Neural progenitor cell (in vitro differentiated cells): ENCODE data around the gene CEACAM16. TPM values are rescaled to one million over a fixed set of nuclear protein-coding genes. Genes with fewer than 3 reads are reported as not detected.

Experiments
- DNase-seq: peaks from one replicate; pipeline ENCODE4 v3.0.0-alpha.2; 2016; ENCODE audit warnings: low spot score
- H2AFZ ChIP-seq: fragments of 200-600 bp; sonication (generic); replicated peaks from 2 replicates; pipeline ENCODE4 v1.6.1; 2016; ENCODE audit warnings: antibody characterized with exemption
- H3F3A ChIP-seq: fragments of 200-600 bp; sonication (generic); 2 replicates; pipeline ENCODE4 v1.6.1; 2016; ENCODE audit warnings: antibody characterized with exemption, low read depth
- H3K27ac ChIP-seq: fragments of 200-600 bp; sonication (generic); 2 replicates; pipeline ENCODE4 v1.5.1; 2016; ENCODE audit warnings: mild to moderate bottlenecking
- H3K27me3 ChIP-seq: fragments of 200-600 bp; sonication (generic); 2 replicates; pipeline ENCODE4 v1.6.1; 2016; ENCODE audit warnings: mild to moderate bottlenecking, moderate library complexity
- H3K36me3 ChIP-seq: fragments of 200-600 bp; sonication (generic); 2 replicates; pipeline ENCODE4 v1.5.1; 2016
- H3K4me1 ChIP-seq: fragments of 200-600 bp; sonication (generic); 2 replicates; pipeline ENCODE4 v1.6.1; 2016; ENCODE audit warnings: mixed run types
- H3K4me2 ChIP-seq: fragments of 200-600 bp; sonication (generic); 2 replicates; pipeline ENCODE4 v1.6.1; 2016
- H3K4me3 ChIP-seq: fragments of 200-600 bp; sonication (generic); 2 replicates; pipeline ENCODE4 v1.5.1; 2016
- H3K79me2 ChIP-seq: fragments of 200-600 bp; sonication (generic); 2 replicates; pipeline ENCODE4 v1.6.1; 2016; ENCODE audit warnings: low read depth
- H3K9ac ChIP-seq: fragments of 200-600 bp; sonication (generic); 2 replicates; pipeline ENCODE4 v1.6.1; 2016
- H3K9me3 ChIP-seq: fragments of 200-600 bp; sonication (generic); 2 replicates; pipeline ENCODE4 v1.5.1; 2016; ENCODE audit warnings: low read depth
- H4K20me1 ChIP-seq: fragments of 200-600 bp; sonication (generic); 2 replicates; pipeline ENCODE4 v1.6.1; 2016; ENCODE audit warnings: low read depth
- H3K27ac Mint-ChIP-seq: 3 replicates; pipeline ENCODE4 v1.8.0; 2021; ENCODE audit warnings: mixed read lengths
- H3K27me3 Mint-ChIP-seq: 2 replicates; pipeline ENCODE4 v1.8.0; 2022; ENCODE audit warnings: low read depth, mild to moderate bottlenecking, inconsistent platforms, moderate library complexity, mixed read lengths; ENCODE audit not compliant: insufficient read depth
- H3K36me3 Mint-ChIP-seq: 3 replicates; pipeline ENCODE4 v1.8.0; 2021; ENCODE audit warnings: mixed read lengths
- H3K4me1 Mint-ChIP-seq: 3 replicates; pipeline ENCODE4 v1.8.0; 2021; ENCODE audit warnings: mixed read lengths
- H3K4me3 Mint-ChIP-seq: 3 replicates; pipeline ENCODE4 v1.8.0; 2021; ENCODE audit warnings: mild to moderate bottlenecking, moderate library complexity, mixed read lengths
- H3K9me3 Mint-ChIP-seq: 3 replicates; pipeline ENCODE4 v1.8.0; 2020; ENCODE audit warnings: mixed read lengths
- EZH2 ChIP-seq: fragments of 200-600 bp; sonication (generic); IDR thresholded peaks from 2 replicates; pipeline ENCODE4 v1.6.1; 2017; ENCODE audit warnings: antibody characterized with exemption, mild to moderate bottlenecking, moderate library complexity
- EZH2phosphoT487 ChIP-seq: fragments of 200-600 bp; sonication (generic); IDR thresholded peaks from 2 replicates; pipeline ENCODE4 v1.6.1; 2017; ENCODE audit warnings: antibody characterized with exemption
- total RNA-seq: library from RNA; depleted of rRNA; stranded (reverse); fragments of >200 nt; gene quantifications from 2 replicates; pipeline ENCODE4 v1.2.3, GENCODE V29; 2015; ENCODE audit warnings: low replicate concordance
- TF ChIP-seq, protein P1 (sequence below): fragments of 200-600 bp; sonication (generic); IDR thresholded peaks from 2 replicates; pipeline ENCODE4 v1.5.1; 2017; ENCODE audit warnings: antibody characterized with exemption, mild to moderate bottlenecking

Gene CEACAM16
- total RNA-seq, 1 donor from 2014 or later = not detected

DNA sequence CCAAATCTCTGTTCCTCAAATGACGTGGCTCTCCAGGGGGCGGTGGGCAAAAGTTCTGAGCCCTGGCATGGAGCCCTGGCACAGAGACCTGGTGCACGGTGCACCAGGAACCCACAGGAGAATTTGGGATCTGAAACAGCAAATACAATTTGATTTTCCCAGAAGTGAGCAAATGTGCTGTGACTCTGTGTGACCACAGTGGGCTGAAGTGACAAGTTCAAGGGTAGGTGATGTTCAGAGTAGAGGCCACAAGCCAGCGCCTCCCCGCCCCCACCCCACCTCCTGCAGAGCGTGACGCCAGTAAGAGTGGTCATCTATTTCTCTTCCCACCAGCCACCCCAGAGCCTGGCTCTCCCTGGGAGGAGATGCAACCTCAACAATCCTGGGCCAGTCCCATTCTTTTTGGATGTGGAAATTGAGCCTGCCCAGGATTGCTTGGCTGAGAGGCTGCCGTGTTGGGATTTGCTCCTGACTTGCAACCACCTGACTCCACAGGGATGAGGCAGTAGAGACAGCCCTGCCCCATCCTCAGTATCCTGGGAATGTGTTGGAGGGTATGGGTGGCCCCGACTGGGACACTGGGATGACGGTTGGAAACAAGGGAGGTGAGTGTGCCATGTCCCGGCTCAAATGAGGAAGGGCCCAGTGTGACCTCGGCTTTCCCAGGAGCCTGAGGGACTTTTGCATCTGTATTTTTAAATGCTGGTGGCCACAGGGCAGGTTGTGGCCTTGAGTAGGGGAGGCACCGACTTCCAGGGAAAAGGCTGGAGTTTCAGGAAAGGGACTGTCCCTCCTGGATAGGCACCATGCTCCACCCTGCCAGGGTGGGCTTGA lies 38.5 kb downstream of the CEACAM16 start:
- H3K4me1 Mint-ChIP-seq = peaks cover under 1% of the 10 kb centered on the region

GRCh38 chr19:44738136-44738535 lies 39.2 kb downstream of the CEACAM16 start:
- no peaks in the 10 kb centered on the region for H3K36me3 ChIP-seq
- Mint-ChIP-seq H3K9me3 (no peaks in the 10 kb centered on the region), H3K27me3 (peaks cover 26% of the 10 kb centered on the region), H3K36me3 (no peaks in the 10 kb centered on the region), H3K4me3 (no peak overlapping the region), H3K4me1 (peaks cover 7% of the 10 kb centered on the region), H3K27ac (no peak overlapping the region)
- H3K9ac ChIP-seq = no peak overlapping the region
- H3K9me3 ChIP-seq = no peaks in the 10 kb centered on the region
- DNase-seq = no peak
- H3K4me3 ChIP-seq = no peak overlapping the region
- H3K4me2 ChIP-seq = no peak overlapping the region
- no peak overlapping the region for H2AFZ ChIP-seq
- TF ChIP-seq EZH2phosphoT487 (no peak), EZH2 (no peak)
- TF ChIP-seq, protein P1, sequence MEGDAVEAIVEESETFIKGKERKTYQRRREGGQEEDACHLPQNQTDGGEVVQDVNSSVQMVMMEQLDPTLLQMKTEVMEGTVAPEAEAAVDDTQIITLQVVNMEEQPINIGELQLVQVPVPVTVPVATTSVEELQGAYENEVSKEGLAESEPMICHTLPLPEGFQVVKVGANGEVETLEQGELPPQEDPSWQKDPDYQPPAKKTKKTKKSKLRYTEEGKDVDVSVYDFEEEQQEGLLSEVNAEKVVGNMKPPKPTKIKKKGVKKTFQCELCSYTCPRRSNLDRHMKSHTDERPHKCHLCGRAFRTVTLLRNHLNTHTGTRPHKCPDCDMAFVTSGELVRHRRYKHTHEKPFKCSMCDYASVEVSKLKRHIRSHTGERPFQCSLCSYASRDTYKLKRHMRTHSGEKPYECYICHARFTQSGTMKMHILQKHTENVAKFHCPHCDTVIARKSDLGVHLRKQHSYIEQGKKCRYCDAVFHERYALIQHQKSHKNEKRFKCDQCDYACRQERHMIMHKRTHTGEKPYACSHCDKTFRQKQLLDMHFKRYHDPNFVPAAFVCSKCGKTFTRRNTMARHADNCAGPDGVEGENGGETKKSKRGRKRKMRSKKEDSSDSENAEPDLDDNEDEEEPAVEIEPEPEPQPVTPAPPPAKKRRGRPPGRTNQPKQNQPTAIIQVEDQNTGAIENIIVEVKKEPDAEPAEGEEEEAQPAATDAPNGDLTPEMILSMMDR = no peak
- H3K27me3 ChIP-seq = no peaks in the 10 kb centered on the region
- no peak overlapping the region for H3K27ac ChIP-seq
- no peaks in the 10 kb centered on the region for H3F3A ChIP-seq
- no peaks in the 10 kb centered on the region for H3K79me2 ChIP-seq
- H4K20me1 ChIP-seq = no peaks in the 10 kb centered on the region
- no peaks in the 10 kb centered on the region for H3K4me1 ChIP-seq

More for the DNA sequence above, 38.5 kb downstream of the CEACAM16 start:
- no peak overlapping the region for H3K27ac ChIP-seq
- Mint-ChIP-seq H3K4me3 (no peak overlapping the region), H3K9me3 (no peaks in the 10 kb centered on the region), H3K27ac (no peak overlapping the region), H3K36me3 (no peaks in the 10 kb centered on the region), H3K27me3 (peaks cover 23% of the 10 kb centered on the region)
- no peaks in the 10 kb centered on the region for H3K79me2 ChIP-seq
- H3K9me3 ChIP-seq = no peaks in the 10 kb centered on the region
- DNase-seq = no peak
- H3K4me3 ChIP-seq = no peak overlapping the region
- H3K27me3 ChIP-seq = no peaks in the 10 kb centered on the region
- H3K36me3 ChIP-seq = no peaks in the 10 kb centered on the region
- no peaks in the 10 kb centered on the region for H3K4me1 ChIP-seq
- TF ChIP-seq EZH2phosphoT487 = no peak
- TF ChIP-seq, protein P1 = no peak
- TF ChIP-seq EZH2 = no peak
- no peaks in the 10 kb centered on the region for H4K20me1 ChIP-seq
- H3K9ac ChIP-seq = no peak overlapping the region
- H3K4me2 ChIP-seq = no peak overlapping the region
- no peaks in the 10 kb centered on the region for H3F3A ChIP-seq
- H2AFZ ChIP-seq = no peak overlapping the region

DNA sequence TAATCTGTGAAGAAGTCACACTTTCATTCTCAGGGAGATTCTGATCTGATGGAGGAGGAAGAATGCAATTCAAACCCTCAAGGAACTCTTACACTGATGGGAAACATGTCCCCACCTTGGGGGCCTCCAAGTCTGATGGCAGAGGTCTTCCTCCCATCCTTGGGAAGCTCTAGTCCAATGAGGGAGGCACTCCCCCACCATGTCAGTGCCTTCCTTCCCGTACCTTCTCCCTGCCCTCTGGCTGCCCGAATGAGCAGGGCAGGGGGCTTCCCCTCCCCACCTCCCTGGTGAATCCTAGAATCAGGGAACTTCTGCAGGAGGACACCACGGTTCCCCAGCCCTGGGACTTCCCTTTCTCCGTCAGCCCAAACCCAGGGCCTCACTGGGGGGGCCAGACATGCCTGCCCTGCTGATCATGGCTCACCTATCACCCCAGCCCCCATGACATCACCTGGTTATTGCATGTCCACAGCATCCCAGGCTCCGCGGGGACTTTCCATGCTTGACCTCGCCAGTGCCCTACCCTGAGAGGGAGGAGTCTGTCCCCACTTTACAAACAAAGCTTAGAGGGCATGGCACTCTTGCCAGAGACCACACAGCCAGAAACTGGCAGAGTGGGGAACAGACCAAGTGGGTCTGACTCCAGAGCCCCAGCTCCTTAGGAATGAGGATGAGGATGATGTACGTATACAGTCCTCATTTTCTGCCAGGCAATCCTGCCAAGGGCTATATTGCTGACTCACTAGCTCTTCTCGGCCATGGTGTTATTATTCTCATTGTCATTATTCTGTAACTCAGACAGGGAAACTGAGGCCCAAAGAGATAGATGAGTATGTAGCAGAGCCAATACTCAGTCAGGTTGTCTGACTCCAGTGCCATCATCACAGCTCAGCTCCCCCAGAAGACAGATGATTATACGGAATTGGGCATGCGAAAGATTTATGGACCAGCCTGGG lies 39.9 kb downstream of the CEACAM16 start:
- no peak for DNase-seq

More for the DNA sequence above, 39.9 kb downstream of the CEACAM16 start:
- no peak overlapping the region for H3K4me2 ChIP-seq
- no peaks in the 10 kb centered on the region for H3K36me3 ChIP-seq
- H3K4me1 Mint-ChIP-seq = peaks cover 7% of the 10 kb centered on the region
- peaks cover 22% of the 10 kb centered on the region for H3K27me3 Mint-ChIP-seq
- H3K36me3 Mint-ChIP-seq = no peaks in the 10 kb centered on the region
- no peak overlapping the region for H3K27ac Mint-ChIP-seq
- TF ChIP-seq EZH2phosphoT487 (no peak), EZH2 (no peak)
- TF ChIP-seq, protein P1 = no peak
- no peaks in the 10 kb centered on the region for H3K9me3 ChIP-seq
- H3K4me3 Mint-ChIP-seq = no peak overlapping the region
- no peaks in the 10 kb centered on the region for H3K4me1 ChIP-seq
- no peaks in the 10 kb centered on the region for H4K20me1 ChIP-seq
- no peaks in the 10 kb centered on the region for H3K79me2 ChIP-seq
- no peaks in the 10 kb centered on the region for H3K9me3 Mint-ChIP-seq
- H2AFZ ChIP-seq = no peak overlapping the region
- H3K9ac ChIP-seq = no peak overlapping the region
- H3K27ac ChIP-seq = no peak overlapping the region
- no peak overlapping the region for H3K4me3 ChIP-seq
- no peaks in the 10 kb centered on the region for H3F3A ChIP-seq
- H3K27me3 ChIP-seq = no peaks in the 10 kb centered on the region
